Neutrophil (primary cell): ENCODE results near the gene MARCHF10.
"Not testable (repeated sequence)": the region's sequence is repeated elsewhere in the genome, so short reads cannot be mapped to it uniquely, and the experiment has no call there.

Experiments used
- H3K27ac ChIP-seq: fragments of 200-600 bp; sonication (generic); 2 replicates; pipeline ENCODE4 v1.5.1; 2016; ENCODE audit warnings: mild to moderate bottlenecking, moderate library complexity
- H3K27me3 ChIP-seq: fragments of 200-600 bp; sonication (generic); 2 replicates; pipeline ENCODE4 v1.6.0; 2016; ENCODE audit warnings: mild to moderate bottlenecking
- H3K36me3 ChIP-seq: fragments of 200-600 bp; sonication (generic); 2 replicates; pipeline ENCODE4 v1.5.1; 2017
- H3K4me1 ChIP-seq, 2 experiments: fragments of 200-600 bp in 1 of 2; sonication (generic) in 1 of 2; 1 replicate in 1 of 2; 2 replicates in 1 of 2; pipeline versions ENCODE4 v1.5.1 to v1.6.1; 2013 to 2016; ENCODE audit warnings: low read depth in 1 of 2, low read length in 1 of 2, mild to moderate bottlenecking in 1 of 2, moderate library complexity in 1 of 2; ENCODE audit not compliant: control insufficient read depth in 1 of 2, insufficient read depth in 1 of 2
- H3K4me3 ChIP-seq, 2 experiments: fragments of 200-600 bp in 1 of 2; sonication (generic) in 1 of 2; 1 replicate in 1 of 2; 2 replicates in 1 of 2; pipeline ENCODE4 v1.5.1; 2013 to 2016; ENCODE audit warnings: low read depth in 1 of 2, low read length in 1 of 2, mild to moderate bottlenecking in 1 of 2, moderate library complexity in 1 of 2
- H3K9me3 ChIP-seq: fragments of 200-600 bp; sonication (generic); 2 replicates; pipeline ENCODE4 v1.5.1; 2016
- TF ChIP-seq, protein P1 (sequence below): fragments of 200-600 bp; sonication (generic); IDR thresholded peaks from 2 replicates; pipeline ENCODE4 v1.5.1; 2016; ENCODE audit warnings: antibody characterized with exemption

MARCHF10 gene

DNA sequence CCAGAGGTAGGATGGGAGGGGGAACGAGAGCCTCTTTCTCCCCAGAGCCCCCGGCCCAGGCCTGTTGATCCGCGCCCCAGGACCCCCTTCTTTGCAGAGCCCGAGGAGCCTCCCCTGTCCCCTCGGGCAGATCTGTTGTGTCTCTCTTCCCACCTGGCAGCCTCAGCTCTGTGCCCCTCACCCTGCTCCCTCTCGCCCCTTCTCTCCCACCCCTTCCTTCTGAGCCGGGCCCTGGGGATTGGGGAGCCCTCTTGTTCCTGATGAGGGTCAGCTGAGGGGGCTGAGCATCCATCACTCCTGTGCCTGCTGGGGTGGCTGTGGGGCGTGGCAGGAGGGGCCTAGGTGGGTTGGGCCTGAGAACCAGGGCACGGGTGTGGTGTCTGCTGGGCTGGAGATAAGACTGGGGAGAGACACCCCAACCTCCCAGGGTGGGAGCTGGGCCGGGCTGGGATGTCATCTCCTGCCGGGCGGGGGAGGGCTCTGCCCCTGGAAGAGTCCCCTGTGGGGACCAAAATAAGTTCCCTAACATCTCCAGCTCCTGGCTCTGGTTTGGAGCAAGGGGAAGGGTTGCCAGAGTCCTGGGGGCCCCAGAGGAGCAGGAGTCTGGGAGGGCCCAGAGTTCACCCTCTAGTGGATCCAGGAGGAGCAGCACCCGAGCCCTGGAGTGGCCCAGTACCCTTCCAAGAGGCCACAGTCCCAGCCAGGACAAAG lies 115.2 kb downstream of the MARCHF10 start:
- no peaks in the 10 kb centered on the region for H3K27me3 ChIP-seq
- no peak overlapping the region for H3K27ac ChIP-seq
- no peaks in the 10 kb centered on the region for H3K36me3 ChIP-seq
- no peak overlapping the region for H3K4me3 ChIP-seq
- TF ChIP-seq, protein P1, sequence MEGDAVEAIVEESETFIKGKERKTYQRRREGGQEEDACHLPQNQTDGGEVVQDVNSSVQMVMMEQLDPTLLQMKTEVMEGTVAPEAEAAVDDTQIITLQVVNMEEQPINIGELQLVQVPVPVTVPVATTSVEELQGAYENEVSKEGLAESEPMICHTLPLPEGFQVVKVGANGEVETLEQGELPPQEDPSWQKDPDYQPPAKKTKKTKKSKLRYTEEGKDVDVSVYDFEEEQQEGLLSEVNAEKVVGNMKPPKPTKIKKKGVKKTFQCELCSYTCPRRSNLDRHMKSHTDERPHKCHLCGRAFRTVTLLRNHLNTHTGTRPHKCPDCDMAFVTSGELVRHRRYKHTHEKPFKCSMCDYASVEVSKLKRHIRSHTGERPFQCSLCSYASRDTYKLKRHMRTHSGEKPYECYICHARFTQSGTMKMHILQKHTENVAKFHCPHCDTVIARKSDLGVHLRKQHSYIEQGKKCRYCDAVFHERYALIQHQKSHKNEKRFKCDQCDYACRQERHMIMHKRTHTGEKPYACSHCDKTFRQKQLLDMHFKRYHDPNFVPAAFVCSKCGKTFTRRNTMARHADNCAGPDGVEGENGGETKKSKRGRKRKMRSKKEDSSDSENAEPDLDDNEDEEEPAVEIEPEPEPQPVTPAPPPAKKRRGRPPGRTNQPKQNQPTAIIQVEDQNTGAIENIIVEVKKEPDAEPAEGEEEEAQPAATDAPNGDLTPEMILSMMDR: no peak
- H3K9me3 ChIP-seq: no peaks in the 10 kb centered on the region
- peaks cover 0 to 3% of the 10 kb centered on the region in 2 experiments for H3K4me1 ChIP-seq

DNA sequence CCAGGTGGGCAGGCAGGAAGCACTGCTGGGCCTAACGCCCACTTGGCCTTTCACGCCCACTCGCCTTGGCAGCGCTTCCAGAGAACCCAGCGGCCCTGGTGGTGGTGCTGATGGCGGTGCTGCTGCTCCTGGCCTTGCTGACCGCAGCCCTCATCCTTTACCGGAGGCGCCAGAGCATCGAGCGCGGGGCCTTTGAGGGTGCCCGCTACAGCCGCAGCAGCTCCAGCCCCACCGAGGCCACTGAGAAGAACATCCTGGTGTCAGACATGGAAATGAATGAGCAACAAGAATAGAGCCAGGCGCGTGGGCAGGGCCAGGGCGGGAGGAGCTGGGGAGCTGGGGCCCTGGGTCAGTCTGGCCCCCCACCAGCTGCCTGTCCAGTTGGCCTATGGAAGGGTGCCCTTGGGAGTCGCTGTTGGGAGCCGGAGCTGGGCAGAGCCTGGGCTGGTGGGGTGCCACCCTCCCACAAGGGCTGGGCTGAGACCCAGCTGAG lies 115.9 kb downstream of the MARCHF10 start:
- Histone ChIP-seq H3K9me3 (no peaks in the 10 kb centered on the region), H3K4me1 (peaks cover 0 to 3% of the 10 kb centered on the region in 2 experiments), H3K27ac (no peak overlapping the region), H3K27me3 (no peaks in the 10 kb centered on the region), H3K36me3 (no peaks in the 10 kb centered on the region), H3K4me3 (no peak overlapping the region)
- TF ChIP-seq, protein P1: no peak

DNA sequence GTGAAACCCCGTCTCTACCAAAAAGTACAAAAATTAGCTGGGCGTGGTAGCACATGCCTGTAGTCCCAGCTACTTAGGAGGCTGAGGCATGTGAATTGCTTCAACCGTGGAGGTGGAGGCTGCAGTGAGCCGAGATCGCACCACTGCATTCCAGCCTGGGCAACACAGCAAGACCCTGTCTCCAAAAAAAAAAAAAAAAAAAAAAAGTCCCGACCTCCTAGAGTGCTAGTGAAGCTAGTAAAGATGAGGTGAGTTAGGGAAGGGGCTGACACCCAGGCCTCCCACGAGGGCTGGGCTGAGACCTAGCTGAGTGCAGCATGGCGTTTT lies 116.6 kb downstream of the MARCHF10 start:
- not testable (repeated sequence) for H3K27me3 ChIP-seq, H3K36me3 ChIP-seq, H3K4me3 ChIP-seq, H3K4me1 ChIP-seq, H3K27ac ChIP-seq, H3K9me3 ChIP-seq

DNA sequence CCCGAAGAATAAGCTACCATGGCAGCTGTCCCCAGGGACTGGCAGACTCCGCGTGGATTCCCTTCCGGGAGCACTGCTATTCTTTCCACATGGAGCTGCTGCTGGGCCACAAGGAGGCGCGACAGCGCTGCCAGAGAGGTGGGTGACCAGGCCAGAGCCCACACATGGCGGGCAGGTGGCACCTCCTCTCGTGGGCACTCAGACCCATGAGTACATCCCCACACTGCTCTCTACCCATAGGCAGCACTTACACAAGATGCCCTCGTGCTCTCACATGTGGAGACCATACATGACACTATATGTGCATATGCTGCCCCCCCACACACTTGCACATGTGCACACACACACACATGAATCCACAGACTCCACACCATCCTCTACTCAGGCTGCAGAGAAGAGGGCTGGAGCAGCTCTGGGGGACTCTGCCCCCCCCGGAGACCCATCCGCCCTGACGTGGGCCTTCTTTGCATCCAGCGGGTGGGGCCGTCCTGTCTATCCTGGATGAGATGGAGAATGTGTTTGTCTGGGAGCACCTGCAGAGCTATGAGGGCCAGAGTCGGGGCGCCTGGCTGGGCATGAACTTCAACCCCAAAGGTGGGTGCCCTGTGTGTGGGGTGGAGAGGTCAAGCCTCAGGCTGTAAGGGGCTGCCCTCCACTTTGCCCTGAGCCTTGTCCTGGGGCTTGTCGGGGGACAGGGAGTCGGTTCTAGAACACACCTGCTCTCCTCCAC lies 117.8 kb downstream of the MARCHF10 start:
- no peaks in the 10 kb centered on the region for H3K27me3 ChIP-seq
- peaks cover 0 to 3% of the 10 kb centered on the region in 2 experiments for H3K4me1 ChIP-seq
- no peak overlapping the region for H3K27ac ChIP-seq
- no peak overlapping the region for H3K4me3 ChIP-seq
- TF ChIP-seq, protein P1: no peak
- H3K9me3 ChIP-seq: no peaks in the 10 kb centered on the region
- H3K36me3 ChIP-seq: no peaks in the 10 kb centered on the region

DNA sequence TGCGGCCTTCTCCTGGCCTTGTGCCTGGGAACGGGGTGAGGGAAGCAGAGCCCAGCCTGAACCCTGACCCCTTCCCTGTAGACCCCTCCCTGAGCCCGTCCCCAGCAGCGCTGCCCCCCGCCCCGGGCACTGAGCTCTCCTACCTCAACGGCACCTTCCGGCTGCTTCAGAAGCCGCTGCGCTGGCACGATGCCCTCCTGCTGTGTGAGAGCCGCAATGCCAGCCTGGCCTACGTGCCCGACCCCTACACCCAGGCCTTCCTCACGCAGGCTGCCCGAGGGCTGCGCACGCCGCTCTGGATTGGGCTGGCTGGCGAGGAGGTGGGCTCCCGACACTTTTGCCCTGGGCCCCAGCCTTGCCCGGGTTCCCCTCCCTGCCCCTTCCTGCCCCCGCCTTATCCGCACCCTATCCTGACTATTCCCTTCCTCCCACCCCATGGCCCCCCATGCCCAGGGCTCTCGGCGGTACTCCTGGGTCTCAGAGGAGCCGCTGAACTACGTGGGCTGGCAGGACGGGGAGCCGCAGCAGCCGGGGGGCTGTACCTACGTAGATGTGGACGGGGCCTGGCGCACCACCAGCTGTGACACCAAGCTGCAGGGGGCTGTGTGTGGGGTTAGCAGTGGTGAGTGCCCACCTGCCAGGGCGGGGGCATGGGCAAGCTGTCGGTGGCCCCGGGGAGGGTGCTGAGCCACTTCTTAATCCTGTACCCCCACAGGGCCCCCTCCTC lies 118.5 kb downstream of the MARCHF10 start:
- Histone ChIP-seq H3K9me3 (no peaks in the 10 kb centered on the region), H3K4me3 (no peak overlapping the region), H3K27ac (no peak overlapping the region), H3K27me3 (no peaks in the 10 kb centered on the region), H3K4me1 (peaks cover 0 to 1% of the 10 kb centered on the region in 2 experiments), H3K36me3 (no peaks in the 10 kb centered on the region)
- TF ChIP-seq, protein P1: no peak
